Stimulated activated CD8-positive, alpha-beta memory T cell treated with anti-CD3 and anti-CD28 coated beads, Interleukin-7, amount 100 ng/mL, for 4 hours (primary cell): ENCODE measurements around the gene SLC25A47.

Source experiments
- DNase-seq, 2 donors: peaks; one replicate each; pipeline ENCODE4 v3.0.0-alpha.2; 2020; ENCODE audit warnings: low read depth in 2 of 2

Gene SLC25A47

GRCh38 chr14:100375963-100376735 lies 53.0 kb downstream of the SLC25A47 start, which contains the start of gene WDR25:
WDR25 (plus strand) TSS chr14:100376485.
- peak; percentile 75 to 89 for DNase-seq

- no peak for DNase-seq
These were observed 53.6 kb downstream of the SLC25A47 start for GRCh38 chr14:100376751-100377171.
